SK-N-SH (cell line): ENCODE measurements around the gene SLC30A5. TPM values are rescaled to one million over a fixed set of nuclear protein-coding genes. Genes with fewer than 3 reads are reported as not detected.

Source experiments
- CTCF ChIA-PET: fragments of 300-600, 350-600 bp; formaldehyde crosslinking; extraction: SDS; loops from one replicate; lab custom pipeline; 2021; lab: Yijun Ruan, JAX
- POLR2A ChIA-PET: fragments of 350-600 bp; sonication (Branson Sonifier 250); formaldehyde crosslinking; extraction: SDS; loops from one replicate; lab custom pipeline; 2020; ENCODE audit warnings: antibody characterized with exemption, inconsistent platforms; lab: Yijun Ruan, JAX
- DNase-seq: peaks from one replicate; pipeline ENCODE4 v3.0.0; 2012
- H2AFZ ChIP-seq: fragments of 200-600 bp; sonication (generic); 2 replicates; pipeline ENCODE4 v1.8.1; 2016; ENCODE audit warnings: antibody characterized with exemption, mild to moderate bottlenecking, low read depth
- H3F3A ChIP-seq: fragments of 200-600 bp; sonication (generic); replicated peaks from 2 replicates; pipeline ENCODE3; 2016; ENCODE audit warnings: antibody characterized with exemption, mild to moderate bottlenecking; ENCODE audit not compliant: insufficient read depth
- H3K27ac ChIP-seq, 2 experiments: fragments of 200-500 bp in 1 of 2; fragments of 200-600 bp in 1 of 2; sonication (Bioruptor generic) in 1 of 2; sonication (generic), shearing (Covaris generic) in 1 of 2; 2 replicates each; pipeline versions ENCODE4 v1.5.1 to v1.6.1; 2014 to 2016; ENCODE audit warnings: low read depth in 2 of 2, inconsistent platforms in 1 of 2, low read length in 1 of 2, mild to moderate bottlenecking in 1 of 2, mixed read lengths in 1 of 2
- H3K27me3 ChIP-seq: fragments of 200-600 bp; sonication (generic), shearing (Covaris generic); 2 replicates; pipeline ENCODE4 v1.6.1; 2016; ENCODE audit warnings: mixed run types; ENCODE audit not compliant: insufficient read depth
- H3K36me3 ChIP-seq, 2 experiments: fragments of 200-500 bp in 1 of 2; fragments of 200-600 bp in 1 of 2; sonication (Bioruptor generic) in 1 of 2; sonication (generic) in 1 of 2; replicated peaks in 1 of 2; 2 replicates each; pipeline versions ENCODE3 to v1.5.1; 2014 to 2016; ENCODE audit warnings: low read length in 1 of 2, mild to moderate bottlenecking in 1 of 2; ENCODE audit not compliant: insufficient read depth in 2 of 2, control insufficient read depth in 1 of 2
- H3K4me1 ChIP-seq, 2 experiments: fragments of 200-500 bp in 1 of 2; fragments of 200-600 bp in 1 of 2; sonication (Bioruptor generic) in 1 of 2; sonication (generic), shearing (Covaris generic) in 1 of 2; 2 replicates each; pipeline versions ENCODE4 v1.5.1 to v1.6.1; 2014 to 2016; ENCODE audit warnings: low read depth in 1 of 2, low read length in 1 of 2, mixed run types in 1 of 2; ENCODE audit not compliant: insufficient read depth in 2 of 2, control insufficient read depth in 1 of 2
- H3K4me2 ChIP-seq: fragments of 200-600 bp; sonication (generic), shearing (Covaris generic); 2 replicates; pipeline ENCODE4 v1.6.1; 2017; ENCODE audit warnings: mixed run types
- H3K4me3 ChIP-seq, 2 experiments: fragments of 200-500 bp in 1 of 2; fragments of 200-600 bp in 1 of 2; sonication (Bioruptor generic) in 1 of 2; sonication (generic), shearing (Covaris generic) in 1 of 2; 2 replicates each; pipeline versions ENCODE4 v1.5.1 to v1.8.1; 2014 to 2016; ENCODE audit warnings: low read depth in 2 of 2, inconsistent platforms in 1 of 2, low read length in 1 of 2, mild to moderate bottlenecking in 1 of 2, mixed read lengths in 1 of 2, moderate library complexity in 1 of 2
- H3K79me2 ChIP-seq: fragments of 200-600 bp; sonication (generic); 2 replicates; pipeline ENCODE4 v1.8.1; 2017; ENCODE audit warnings: mild to moderate bottlenecking; ENCODE audit not compliant: insufficient read depth
- H3K9ac ChIP-seq: fragments of 200-600 bp; sonication (generic); 2 replicates; pipeline ENCODE4 v1.6.1; 2017; ENCODE audit warnings: mixed run types
- H3K9me2 ChIP-seq: fragments of 200-600 bp; sonication (generic); 2 replicates; pipeline ENCODE4 v1.6.1; 2017; ENCODE audit warnings: mixed run types
- H3K9me3 ChIP-seq: fragments of 200-600 bp; sonication (generic); 2 replicates; pipeline ENCODE4 v1.6.1; 2017; ENCODE audit warnings: mixed run types, mild to moderate bottlenecking, moderate library complexity
- H4K20me1 ChIP-seq: fragments of 200-600 bp; sonication (generic); 2 replicates; pipeline ENCODE4 v1.6.1; 2017; ENCODE audit warnings: mild to moderate bottlenecking, mixed run types; ENCODE audit not compliant: insufficient read depth
- CTCF ChIP-seq: fragments of 200-600 bp; sonication (generic); IDR thresholded peaks from 2 replicates; pipeline ENCODE4 v1.6.1; 2017; ENCODE audit warnings: antibody characterized with exemption, mild to moderate bottlenecking, moderate library complexity
- EP300 ChIP-seq, 2 experiments: IDR thresholded peaks; 2 replicates each; pipeline versions ENCODE4 v1.4.0 to v1.6.1; 2012; ENCODE audit warnings: borderline replicate concordance in 1 of 2, low read depth in 1 of 2, low read length in 1 of 2
- EZH2phosphoT487 ChIP-seq: fragments of 200-600 bp; sonication (generic); IDR thresholded peaks from 2 replicates; pipeline ENCODE4 v1.6.1; 2017; ENCODE audit warnings: low read depth, mixed run types, mild to moderate bottlenecking, antibody characterized with exemption, moderate library complexity, borderline replicate concordance
- GABPA ChIP-seq: IDR thresholded peaks from 2 replicates; pipeline ENCODE4 v1.4.0; 2012; ENCODE audit warnings: low read depth, mild to moderate bottlenecking
- IRF3 ChIP-seq: fragments of 150-350 bp; IDR thresholded peaks from 2 replicates; pipeline ENCODE4 v1.6.1; 2016; ENCODE audit warnings: mild to moderate bottlenecking, low read depth, low read length
- JUND ChIP-seq: IDR thresholded peaks from 2 replicates; pipeline ENCODE4 v1.4.0; 2012
- NFIC ChIP-seq: IDR thresholded peaks from 2 replicates; pipeline ENCODE4 v1.4.0; 2012; ENCODE audit warnings: borderline replicate concordance
- PBX3 ChIP-seq: IDR thresholded peaks from 2 replicates; pipeline ENCODE4; 2012
- RFX5 ChIP-seq: IDR thresholded peaks from 2 replicates; pipeline ENCODE4 v1.6.1; 2012; ENCODE audit warnings: mild to moderate bottlenecking, improper control_type of control experiment, low read length
- RXRA ChIP-seq: IDR thresholded peaks from 2 replicates; pipeline ENCODE4 v1.4.0; 2012; ENCODE audit warnings: low read depth, mild to moderate bottlenecking, borderline replicate concordance
- SIN3A ChIP-seq: IDR thresholded peaks from 2 replicates; pipeline ENCODE4 v1.6.1; 2012; ENCODE audit warnings: low read depth, mild to moderate bottlenecking, low read length, moderate library complexity, borderline replicate concordance
- SMC3 ChIP-seq: IDR thresholded peaks from 2 replicates; pipeline ENCODE4 v1.6.1; 2012; ENCODE audit warnings: low read depth, low read length, improper control_type of control experiment
- TAF1 ChIP-seq: IDR thresholded peaks from 2 replicates; pipeline ENCODE4 v1.6.1; 2012; ENCODE audit warnings: low read depth, mild to moderate bottlenecking, low read length, moderate library complexity, borderline replicate concordance
- TEAD4 ChIP-seq: IDR thresholded peaks from 2 replicates; pipeline ENCODE4 v1.4.0; 2012; ENCODE audit warnings: mild to moderate bottlenecking, borderline replicate concordance; ENCODE audit not compliant: insufficient read depth
- USF1 ChIP-seq: IDR thresholded peaks from 2 replicates; pipeline ENCODE4 v1.4.0; 2012; ENCODE audit warnings: low read depth, borderline replicate concordance
- YY1 ChIP-seq: IDR thresholded peaks from 2 replicates; pipeline ENCODE4 v1.4.0; 2012; ENCODE audit warnings: low read depth, mild to moderate bottlenecking
- ZBTB33 ChIP-seq: IDR thresholded peaks from 2 replicates; pipeline ENCODE4 v1.4.0; 2012; ENCODE audit warnings: low read depth, borderline replicate concordance
- WGBS: methylation state at CpG from one replicate; pipeline ENCODE4 v1.1.6; 2017; ENCODE audit warnings: low lambda C conversion rate; 5-methylcytosine and 5-hydroxymethylcytosine counted together
- polyA plus RNA-seq, 3 experiments: library from polyadenylated mRNA; depleted of rRNA; stranded (reverse); fragments of >200 nt; gene quantifications; 2 replicates each; pipeline ENCODE4 v1.2.3, GENCODE V29; 2012

The SLC30A5 gene
- polyA plus RNA-seq, 1 of the 3 experiments (the other 2 are of a cell fraction) = 28.5 TPM

- no peak for TF ChIP-seq USF1
- no peak for TF ChIP-seq YY1
- no peak for TF ChIP-seq EZH2phosphoT487
- no peak for TF ChIP-seq SIN3A
- no peak for TF ChIP-seq TEAD4
- TF ChIP-seq CTCF = no peak
- no peak for TF ChIP-seq GABPA
- no peak for TF ChIP-seq RFX5
These were observed 9.6 kb upstream of the SLC30A5 start (continued) for GRCh38 chr5:69084195-69084594.

- Histone ChIP-seq H3K4me3 (no peak overlapping the region), H3K4me2 (no peak overlapping the region), H3F3A (no peaks in the 10 kb centered on the region), H3K27ac (no peak overlapping the region), H3K36me3 (no peaks in the 10 kb centered on the region), H3K9me2 (no peaks in the 10 kb centered on the region), H2AFZ (no peak overlapping the region), H3K79me2 (no peaks in the 10 kb centered on the region), H3K9me3 (no peaks in the 10 kb centered on the region), H3K27me3 (no peaks in the 10 kb centered on the region), H3K9ac (no peak overlapping the region), H3K4me1 (no peaks in the 10 kb centered on the region), H4K20me1 (no peaks in the 10 kb centered on the region)
- WGBS = 71% methylated on average over 2 of the region's 2 CpGs
- TF ChIP-seq SIN3A (no peak), NFIC (no peak), TAF1 (no peak), IRF3 (no peak), EP300 (IDR thresholded peaks at IDR 0.05; ENCODE audit: borderline replicate concordance in 1 of 2, low read depth in 1 of 2, low read length in 1 of 2) (no peak), YY1 (no peak), ZBTB33 (no peak), RXRA (no peak), SMC3 (no peak), PBX3 (no peak), JUND (no peak)
- ChIA-PET POLR2A (no interaction called here), CTCF (interaction anchor here (0.7 to 3.6 kb wide), 4 partner anchors 9 to 61 kb away, joined by 4 to 31 read pairs (median 8); partner anchors contain the start of gene SLC30A5)
- no peak for DNase-seq
These were observed 8.9 kb upstream of the SLC30A5 start for GRCh38 chr5:69084903-69085302.
